Activated T-helper 17 cell treated with anti-CD3 and anti-CD28 coated beads, Interleukin-2, amount 50 U/mL, for 72 hours (primary cell): Measurements from ENCODE around the gene SELENOT. TPM values are rescaled to one million over a fixed set of nuclear protein-coding genes. Genes with fewer than 3 reads are reported as not detected.
A peak's percentile ranks its signal among the peaks of the same experiment; 100 is the strongest.

Experiments
- ATAC-seq: fragments of 150-1000 bp; cut with Tn5 transposase; replicated peaks from 2 replicates; pipeline ENCODE4 v1.10.0; 2021; ENCODE audit warnings: mild to moderate bottlenecking, moderate library complexity
- H3K27ac Mint-ChIP-seq: one replicate; pipeline ENCODE4 v1.8.0; 2022; ENCODE audit warnings: mixed read lengths
- H3K27me3 Mint-ChIP-seq: one replicate; pipeline ENCODE4 v1.8.0; 2022; ENCODE audit warnings: mixed read lengths
- H3K36me3 Mint-ChIP-seq: one replicate; pipeline ENCODE4 v1.8.0; 2022; ENCODE audit warnings: low read depth, mild to moderate bottlenecking, mixed read lengths
- H3K4me1 Mint-ChIP-seq: one replicate; pipeline ENCODE4 v1.8.0; 2022; ENCODE audit warnings: mixed read lengths
- H3K4me3 Mint-ChIP-seq: one replicate; pipeline ENCODE4 v1.8.0; 2022; ENCODE audit warnings: mild to moderate bottlenecking, mixed read lengths
- H3K9me3 Mint-ChIP-seq: one replicate; pipeline ENCODE4 v1.8.0; 2022; ENCODE audit warnings: mixed read lengths
- total RNA-seq, 2 donors: library from RNA; stranded (reverse); gene quantifications; one replicate each; pipeline ENCODE4 v1.2.3, GENCODE V29; 2022

The SELENOT gene, protein sequence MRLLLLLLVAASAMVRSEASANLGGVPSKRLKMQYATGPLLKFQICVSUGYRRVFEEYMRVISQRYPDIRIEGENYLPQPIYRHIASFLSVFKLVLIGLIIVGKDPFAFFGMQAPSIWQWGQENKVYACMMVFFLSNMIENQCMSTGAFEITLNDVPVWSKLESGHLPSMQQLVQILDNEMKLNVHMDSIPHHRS
- total RNA-seq = 100 to 1,000 TPM; 111 to 144 TPM

DNA sequence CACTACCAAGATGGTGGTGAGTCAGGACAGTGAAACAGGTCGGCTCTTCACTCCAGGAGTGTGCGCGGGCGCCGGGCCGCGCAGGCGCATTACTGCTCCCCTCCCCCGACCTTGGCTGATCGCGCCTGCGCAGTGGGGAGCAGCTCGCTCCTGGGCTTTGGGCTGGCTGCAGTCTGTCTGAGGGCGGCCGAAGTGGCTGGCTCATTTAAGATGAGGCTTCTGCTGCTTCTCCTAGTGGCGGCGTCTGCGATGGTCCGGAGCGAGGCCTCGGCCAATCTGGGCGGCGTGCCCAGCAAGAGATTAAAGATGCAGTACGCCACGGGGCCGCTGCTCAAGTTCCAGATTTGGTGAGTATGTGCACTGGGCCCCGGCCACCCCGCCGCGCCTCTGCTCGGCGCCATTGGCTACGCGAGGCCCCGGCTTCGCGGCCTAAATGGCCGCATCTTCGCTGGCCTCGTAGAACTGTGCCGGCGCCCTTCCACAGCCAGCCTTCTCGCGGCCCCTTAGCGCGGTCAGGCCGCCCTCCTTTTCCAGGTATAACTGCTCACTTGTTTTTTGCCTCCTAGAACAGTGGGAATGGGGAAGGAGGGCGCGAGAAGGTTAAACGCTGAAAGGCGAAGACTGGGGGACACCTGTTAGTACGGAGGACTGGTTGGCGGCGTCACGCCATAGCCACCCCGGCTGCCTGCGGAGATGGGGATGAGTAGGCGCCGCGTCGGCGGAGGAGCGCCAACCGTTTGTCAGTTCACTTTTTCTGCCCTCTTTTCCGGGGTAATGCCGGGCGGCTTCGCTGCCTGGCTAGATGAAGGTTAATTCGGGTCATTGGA, at the start of gene SELENOT:
TSS of gene SELENOT (plus strand) at position 169 of the 827 bp plus-strand sequence. CDS start at position 211, 42 bp downstream.
- peaks cover 61% of the 10 kb centered on the region for H3K36me3 Mint-ChIP-seq
- no peaks in the 10 kb centered on the region for H3K9me3 Mint-ChIP-seq
- peak; percentile 91 for ATAC-seq
- H3K27ac Mint-ChIP-seq = peak within 1 kb of the TSS; percentile 97
- H3K4me1 Mint-ChIP-seq = peaks cover 44% of the 10 kb centered on the region
- H3K4me3 Mint-ChIP-seq = peak within 1 kb of the TSS; percentile 95
- H3K27me3 Mint-ChIP-seq = no peaks in the 10 kb centered on the region

GRCh38 chr3:150555859-150556436, 47.2 kb upstream of the SELENOT start:
- Mint-ChIP-seq H3K9me3 (no peaks in the 10 kb centered on the region), H3K27ac (peak overlapping the region; percentile 43), H3K4me1 (peaks cover 13% of the 10 kb centered on the region), H3K36me3 (peaks cover 87% of the 10 kb centered on the region), H3K27me3 (no peaks in the 10 kb centered on the region), H3K4me3 (no peak overlapping the region)
- ATAC-seq = peak; percentile 37

GRCh38 chr3:150556792-150557191, 46.3 kb upstream of the SELENOT start:
- ATAC-seq = no peak
- Mint-ChIP-seq H3K4me3 (no peak overlapping the region), H3K9me3 (no peaks in the 10 kb centered on the region), H3K36me3 (peaks cover 88% of the 10 kb centered on the region), H3K27me3 (no peaks in the 10 kb centered on the region), H3K27ac (peak overlapping the region; percentile 20), H3K4me1 (peaks cover 10% of the 10 kb centered on the region)

- peaks cover 90% of the 10 kb centered on the region for H3K36me3 Mint-ChIP-seq
- H3K4me3 Mint-ChIP-seq = no peak overlapping the region
- peaks cover 10% of the 10 kb centered on the region for H3K4me1 Mint-ChIP-seq
- H3K27me3 Mint-ChIP-seq = no peaks in the 10 kb centered on the region
- H3K9me3 Mint-ChIP-seq = no peaks in the 10 kb centered on the region
- no peak for ATAC-seq
- H3K27ac Mint-ChIP-seq = no peak overlapping the region
These were observed 45.4 kb upstream of the SELENOT start for GRCh38 chr3:150557725-150558124.

- no peak overlapping the region for H3K4me3 Mint-ChIP-seq
- H3K27me3 Mint-ChIP-seq = no peaks in the 10 kb centered on the region
- no peak for ATAC-seq
- H3K36me3 Mint-ChIP-seq = peaks cover 92% of the 10 kb centered on the region
- no peaks in the 10 kb centered on the region for H3K4me1 Mint-ChIP-seq
- H3K27ac Mint-ChIP-seq = no peak overlapping the region
- H3K9me3 Mint-ChIP-seq = no peaks in the 10 kb centered on the region
These were observed 38.9 kb upstream of the SELENOT start for GRCh38 chr3:150564243-150564642.

GRCh38 chr3:150567328-150567727, 35.8 kb upstream of the SELENOT start:
- H3K36me3 Mint-ChIP-seq = peaks cover 94% of the 10 kb centered on the region
- no peak for ATAC-seq
- H3K4me3 Mint-ChIP-seq = no peak overlapping the region

GRCh38 chr3:150577855-150578254, 25.3 kb upstream of the SELENOT start:
- peaks cover 11% of the 10 kb centered on the region for H3K4me1 Mint-ChIP-seq
- H3K27ac Mint-ChIP-seq = peak overlapping the region; percentile 4
- H3K27me3 Mint-ChIP-seq = no peaks in the 10 kb centered on the region
- no peaks in the 10 kb centered on the region for H3K9me3 Mint-ChIP-seq
- H3K4me3 Mint-ChIP-seq = peak overlapping the region; percentile 25
- ATAC-seq = no peak
- peaks cover 96% of the 10 kb centered on the region for H3K36me3 Mint-ChIP-seq

More at GRCh38 chr3:150567328-150567727, 35.8 kb upstream of the SELENOT start:
- no peaks in the 10 kb centered on the region for H3K4me1 Mint-ChIP-seq
- H3K27me3 Mint-ChIP-seq = no peaks in the 10 kb centered on the region
- peak overlapping the region; percentile 43 for H3K27ac Mint-ChIP-seq
- no peaks in the 10 kb centered on the region for H3K9me3 Mint-ChIP-seq

DNA sequence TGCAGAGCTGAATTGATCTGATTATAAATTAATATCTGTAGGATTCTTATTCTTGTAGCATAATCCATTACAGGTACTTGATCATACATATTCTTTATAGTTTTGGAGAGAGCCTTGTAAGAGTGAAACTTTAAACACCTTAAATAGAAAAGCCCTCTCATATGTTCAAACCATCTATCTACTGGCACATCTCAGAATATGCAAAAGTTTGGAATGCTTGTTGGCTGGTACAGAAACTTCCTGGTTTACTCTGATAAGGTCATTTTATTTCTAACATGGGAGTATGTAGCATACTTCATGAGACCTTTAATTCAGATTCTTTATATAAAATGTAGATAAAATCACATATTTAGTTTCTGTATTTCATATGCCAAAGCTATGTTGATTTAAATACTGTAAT, 21.9 kb upstream of the SELENOT start:
- peaks cover 11% of the 10 kb centered on the region for H3K4me1 Mint-ChIP-seq
- no peaks in the 10 kb centered on the region for H3K9me3 Mint-ChIP-seq
- H3K4me3 Mint-ChIP-seq = no peak overlapping the region
- peaks cover 93% of the 10 kb centered on the region for H3K36me3 Mint-ChIP-seq
- no peak for ATAC-seq
- no peaks in the 10 kb centered on the region for H3K27me3 Mint-ChIP-seq
- peak overlapping the region; percentile 28 for H3K27ac Mint-ChIP-seq

- peak overlapping the region; percentile 81 for H3K27ac Mint-ChIP-seq
- H3K36me3 Mint-ChIP-seq = peaks cover 89% of the 10 kb centered on the region
- peak overlapping the region; percentile 54 for H3K4me3 Mint-ChIP-seq
- H3K4me1 Mint-ChIP-seq = peaks cover 6% of the 10 kb centered on the region
- no peaks in the 10 kb centered on the region for H3K27me3 Mint-ChIP-seq
- H3K9me3 Mint-ChIP-seq = no peaks in the 10 kb centered on the region
- peak; percentile 14 for ATAC-seq
These were observed 20.5 kb upstream of the SELENOT start for GRCh38 chr3:150582620-150583019.

- H3K27me3 Mint-ChIP-seq = no peaks in the 10 kb centered on the region
- peaks cover 85% of the 10 kb centered on the region for H3K36me3 Mint-ChIP-seq
- H3K4me3 Mint-ChIP-seq = peak overlapping the region; percentile 54
- peak overlapping the region; percentile 81 for H3K27ac Mint-ChIP-seq
- H3K9me3 Mint-ChIP-seq = no peaks in the 10 kb centered on the region
- ATAC-seq = peak; percentile 80
- peaks cover 6% of the 10 kb centered on the region for H3K4me1 Mint-ChIP-seq
These were observed 20.1 kb upstream of the SELENOT start for GRCh38 chr3:150583028-150583427.

DNA sequence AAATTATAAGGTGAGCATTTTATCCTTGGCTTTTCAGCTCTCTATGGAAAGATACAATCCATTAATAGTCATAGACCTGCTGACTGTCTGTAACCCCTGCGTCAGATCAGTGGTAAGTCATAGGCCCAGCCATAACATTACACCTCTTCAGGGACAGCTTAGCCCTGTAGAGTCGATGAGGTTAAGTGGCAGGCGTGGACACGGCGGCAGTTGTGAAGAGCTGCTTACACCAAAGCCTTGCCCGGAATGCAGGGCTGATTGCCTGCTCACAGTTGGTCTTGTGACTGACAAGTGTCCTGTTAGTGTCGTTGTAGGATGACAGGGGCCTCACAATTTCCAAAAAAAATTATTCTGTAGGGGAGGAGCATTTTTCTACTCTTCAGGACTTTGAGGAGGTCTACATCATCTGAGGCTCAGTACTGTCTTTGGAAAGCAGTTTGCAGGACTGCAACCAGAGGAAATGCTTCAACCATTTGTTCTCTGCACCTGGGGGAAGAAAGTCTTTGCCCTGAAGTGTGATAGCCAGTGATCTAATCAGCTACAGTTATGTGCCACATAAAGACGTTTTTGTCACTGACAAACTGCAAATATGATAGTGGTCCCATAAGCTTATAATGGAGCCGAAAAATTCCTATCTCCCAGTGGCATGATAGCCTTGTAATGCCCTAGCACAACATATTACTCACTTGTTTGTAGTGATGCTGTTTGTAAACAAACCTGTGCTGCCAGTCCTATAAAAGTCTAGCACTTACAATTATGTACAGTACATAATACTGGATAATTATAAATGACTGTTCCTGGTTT, 14.9 kb upstream of the SELENOT start:
- Mint-ChIP-seq H3K27me3 (no peaks in the 10 kb centered on the region), H3K4me3 (no peak overlapping the region), H3K36me3 (peaks cover 37% of the 10 kb centered on the region), H3K27ac (peak overlapping the region; percentile 46), H3K9me3 (no peaks in the 10 kb centered on the region), H3K4me1 (peaks cover 12% of the 10 kb centered on the region)
- no peak for ATAC-seq

- Mint-ChIP-seq H3K36me3 (peaks cover 25% of the 10 kb centered on the region), H3K4me1 (peaks cover 12% of the 10 kb centered on the region), H3K9me3 (no peaks in the 10 kb centered on the region), H3K27ac (peak overlapping the region; percentile 63), H3K27me3 (no peaks in the 10 kb centered on the region), H3K4me3 (peak overlapping the region; percentile 32)
- ATAC-seq = peak; percentile 95
These were observed 13.4 kb upstream of the SELENOT start for GRCh38 chr3:150589759-150590158.

DNA sequence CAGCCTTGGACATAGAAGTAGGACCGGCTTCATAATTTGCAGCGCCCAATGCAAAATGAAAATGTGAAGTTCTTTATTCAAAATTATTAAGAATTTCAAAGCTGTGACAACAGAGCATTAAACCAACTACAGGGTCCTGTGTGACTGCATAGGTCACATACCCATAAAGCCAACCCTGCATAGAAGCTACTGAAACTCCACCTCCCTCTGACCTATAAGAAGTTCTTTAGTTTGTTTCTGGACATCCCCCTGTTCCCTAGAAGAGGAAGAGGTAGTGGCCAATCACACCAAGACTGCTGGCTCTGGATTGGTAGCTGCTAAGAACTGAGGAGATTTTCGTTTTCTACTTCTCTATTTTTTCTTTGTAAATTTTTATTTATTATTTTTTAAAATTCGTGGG, 9.0 kb upstream of the SELENOT start:
- no peak for ATAC-seq
- H3K27ac Mint-ChIP-seq = no peak overlapping the region
- peaks cover 7% of the 10 kb centered on the region for H3K4me1 Mint-ChIP-seq
- no peak overlapping the region for H3K4me3 Mint-ChIP-seq
- H3K36me3 Mint-ChIP-seq = no peaks in the 10 kb centered on the region
- H3K9me3 Mint-ChIP-seq = no peaks in the 10 kb centered on the region
- H3K27me3 Mint-ChIP-seq = no peaks in the 10 kb centered on the region

GRCh38 chr3:150597646-150598045, 5.5 kb upstream of the SELENOT start:
- ATAC-seq = no peak
- Mint-ChIP-seq H3K9me3 (no peaks in the 10 kb centered on the region), H3K4me1 (peaks cover 23% of the 10 kb centered on the region), H3K27ac (no peak overlapping the region), H3K4me3 (no peak overlapping the region), H3K36me3 (peaks cover 4% of the 10 kb centered on the region), H3K27me3 (no peaks in the 10 kb centered on the region)
